Activated CD8-positive, alpha-beta memory T cell treated with anti-CD3 and anti-CD28 coated beads for 48 hours (primary cell): ENCODE measurements around the gene IFITM1.
"Not testable (repeated sequence)": the region's sequence is repeated elsewhere in the genome, so short reads cannot be mapped to it uniquely, and the experiment has no call there.

Source experiments
- DNase-seq, 3 experiments: peaks; one replicate each; pipeline ENCODE4 v3.0.0-alpha.2; 2020; ENCODE audit warnings: low read depth in 2 of 3, low spot score in 2 of 3

Gene IFITM1

DNA sequence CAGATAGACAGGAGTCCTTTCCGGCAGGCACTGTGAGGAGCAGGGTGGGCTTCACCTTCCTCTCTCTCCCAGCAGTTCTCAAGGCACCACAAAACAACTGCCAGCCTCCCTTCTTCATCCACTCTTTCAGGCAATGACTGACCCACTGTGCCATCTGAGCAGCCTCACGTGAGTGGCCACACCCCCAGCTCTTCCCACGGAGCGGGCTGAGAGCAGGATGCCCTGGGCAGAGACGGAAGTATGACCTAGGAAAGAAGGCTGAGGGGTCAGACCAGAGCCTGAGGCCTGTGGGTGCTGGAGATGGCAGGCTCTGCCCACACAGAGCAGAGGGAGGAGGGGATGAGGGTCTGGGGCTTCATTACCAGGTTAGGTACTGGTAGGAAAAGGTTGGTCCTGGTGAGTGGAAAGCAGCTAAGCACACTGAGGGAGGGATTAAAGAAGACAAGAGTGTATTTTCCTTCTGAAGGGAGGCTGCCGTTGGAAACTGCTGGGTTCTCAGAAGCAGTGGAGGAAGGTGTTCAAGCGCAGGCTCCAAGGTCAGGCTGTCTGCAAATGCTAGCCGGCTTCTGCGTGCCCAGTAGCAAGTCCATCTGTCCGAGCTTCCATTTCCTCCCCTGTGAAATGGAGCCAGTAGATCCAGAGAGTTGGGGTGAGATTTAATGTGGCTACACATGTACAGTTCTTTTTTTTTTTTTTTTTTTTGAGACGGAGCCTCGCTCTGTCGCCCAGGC, 31.0 kb upstream of the IFITM1 start:
- DNase-seq: no peak

DNA sequence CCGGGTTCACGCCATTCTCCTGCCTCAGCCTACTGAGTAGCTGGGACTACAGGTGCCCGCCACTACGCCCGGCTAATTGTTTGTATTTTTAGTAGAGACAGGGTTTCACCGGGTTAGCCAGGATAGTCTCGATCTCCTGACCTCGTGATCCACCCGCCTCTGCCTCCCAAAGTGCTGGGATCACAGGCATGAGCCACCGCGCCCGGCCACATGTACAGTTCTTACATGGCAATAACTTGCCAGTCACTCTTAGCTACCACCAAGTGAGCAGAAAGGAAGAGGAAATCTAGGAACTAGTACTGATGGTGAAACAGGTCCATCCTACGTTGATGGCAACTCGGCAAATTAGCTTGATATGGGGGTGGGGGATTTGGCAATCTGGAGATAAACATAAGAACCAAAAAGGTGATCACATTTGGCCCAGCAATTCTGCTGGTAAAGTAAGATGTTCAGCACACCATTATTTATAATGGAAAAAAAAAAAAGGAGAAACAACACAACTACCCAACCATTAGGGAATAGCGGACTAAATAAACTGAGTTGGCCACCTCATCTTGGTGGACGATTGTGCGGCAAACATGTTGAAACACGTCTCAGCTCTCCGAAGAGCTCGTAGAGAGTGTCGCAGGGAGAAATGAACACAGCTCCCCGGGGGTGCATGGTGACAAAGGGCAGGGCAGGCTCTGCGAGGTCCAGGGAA, 30.3 kb upstream of the IFITM1 start:
- no peak for DNase-seq

DNA sequence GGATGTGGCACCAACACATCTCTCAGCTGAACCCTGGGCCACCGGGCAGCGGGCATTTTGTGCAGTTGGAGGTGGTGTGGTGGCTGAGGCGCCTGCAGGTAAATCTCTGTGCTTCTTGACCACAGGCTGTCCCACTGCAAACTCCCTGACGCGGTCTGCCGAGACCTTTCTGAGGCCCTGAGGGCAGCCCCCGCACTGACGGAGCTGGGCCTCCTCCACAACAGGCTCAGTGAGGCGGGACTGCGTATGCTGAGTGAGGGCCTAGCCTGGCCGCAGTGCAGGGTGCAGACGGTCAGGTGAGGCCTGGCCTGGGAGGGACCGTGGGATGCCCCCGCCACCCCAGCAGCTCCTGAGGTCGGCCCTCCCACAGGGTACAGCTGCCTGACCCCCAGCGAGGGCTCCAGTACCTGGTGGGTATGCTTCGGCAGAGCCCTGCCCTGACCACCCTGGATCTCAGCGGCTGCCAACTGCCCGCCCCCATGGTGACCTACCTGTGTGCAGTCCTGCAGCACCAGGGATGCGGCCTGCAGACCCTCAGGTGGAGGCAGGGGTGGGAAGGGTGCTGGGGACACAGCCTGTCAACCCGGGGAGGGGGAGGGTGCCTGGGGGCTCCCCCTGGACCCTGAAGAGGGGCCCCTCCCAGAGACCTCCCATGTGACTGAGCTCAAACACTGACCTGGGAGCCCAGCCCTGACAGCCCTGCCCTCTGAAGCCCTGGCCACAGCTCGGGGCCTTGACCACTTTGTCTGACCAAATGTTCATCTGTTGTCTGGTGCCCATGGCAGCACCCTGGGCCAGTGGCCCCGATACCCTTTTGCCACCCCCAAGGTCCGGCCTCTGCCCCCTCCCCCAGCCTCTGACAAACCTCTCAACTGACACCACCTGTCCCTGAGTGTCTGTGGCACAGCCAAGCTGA, 29.5 kb upstream of the IFITM1 start:
- no peak for DNase-seq

DNA sequence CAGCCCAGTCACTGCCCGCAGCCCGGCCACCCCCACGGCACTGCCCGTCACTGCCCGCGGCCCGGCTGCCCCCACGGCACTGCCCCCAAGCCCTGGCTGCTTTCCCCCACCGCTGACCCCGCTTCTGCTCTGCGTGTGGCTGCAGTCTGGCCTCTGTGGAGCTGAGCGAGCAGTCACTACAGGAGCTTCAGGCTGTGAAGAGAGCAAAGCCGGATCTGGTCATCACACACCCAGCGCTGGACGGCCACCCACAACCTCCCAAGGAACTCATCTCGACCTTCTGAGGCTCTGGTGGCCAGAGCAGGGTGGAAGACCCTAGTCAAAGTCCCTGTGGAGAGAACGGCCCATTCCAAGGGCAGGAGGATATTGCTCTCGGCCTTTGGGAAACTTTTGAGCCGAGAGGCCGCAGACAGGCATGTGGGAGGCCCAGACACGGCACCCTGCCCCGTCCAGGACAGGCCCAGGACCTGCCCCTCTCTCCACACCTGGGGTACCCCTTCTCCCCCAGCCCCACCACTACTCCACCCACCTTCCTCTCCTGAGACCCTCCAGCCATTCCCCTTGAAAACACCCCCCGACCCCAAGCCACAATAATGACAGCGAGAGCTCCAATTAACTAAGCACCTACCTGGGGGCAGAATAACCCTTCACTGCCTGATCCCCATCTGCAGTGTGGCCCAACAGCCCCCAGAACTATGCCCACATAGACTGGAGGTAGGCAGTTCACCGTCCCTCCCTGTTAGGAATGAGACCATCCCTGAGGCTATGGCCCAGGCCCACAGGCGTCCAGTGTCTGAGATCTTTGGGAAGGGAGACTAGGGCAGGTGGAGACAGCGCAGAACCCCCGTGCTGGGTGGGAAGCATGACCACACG, 28.6 kb upstream of the IFITM1 start:
- no peak for DNase-seq

DNA sequence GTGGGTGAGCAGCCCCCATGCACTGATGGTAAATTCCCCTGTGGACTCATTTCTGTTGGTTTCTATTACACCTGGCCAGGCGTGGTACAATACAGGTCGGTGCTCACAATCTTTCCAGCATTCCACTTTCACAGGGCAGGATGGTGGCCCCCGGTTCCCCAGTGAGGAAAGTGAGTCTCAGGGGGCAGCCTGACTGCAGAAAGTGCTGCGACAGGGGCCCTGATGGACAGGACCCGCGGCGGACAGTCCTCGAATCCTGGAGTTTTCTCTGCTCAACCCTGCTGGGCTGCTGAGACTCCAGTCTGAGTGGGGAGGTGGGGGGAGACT, 28.0 kb upstream of the IFITM1 start:
- no peak for DNase-seq

DNA sequence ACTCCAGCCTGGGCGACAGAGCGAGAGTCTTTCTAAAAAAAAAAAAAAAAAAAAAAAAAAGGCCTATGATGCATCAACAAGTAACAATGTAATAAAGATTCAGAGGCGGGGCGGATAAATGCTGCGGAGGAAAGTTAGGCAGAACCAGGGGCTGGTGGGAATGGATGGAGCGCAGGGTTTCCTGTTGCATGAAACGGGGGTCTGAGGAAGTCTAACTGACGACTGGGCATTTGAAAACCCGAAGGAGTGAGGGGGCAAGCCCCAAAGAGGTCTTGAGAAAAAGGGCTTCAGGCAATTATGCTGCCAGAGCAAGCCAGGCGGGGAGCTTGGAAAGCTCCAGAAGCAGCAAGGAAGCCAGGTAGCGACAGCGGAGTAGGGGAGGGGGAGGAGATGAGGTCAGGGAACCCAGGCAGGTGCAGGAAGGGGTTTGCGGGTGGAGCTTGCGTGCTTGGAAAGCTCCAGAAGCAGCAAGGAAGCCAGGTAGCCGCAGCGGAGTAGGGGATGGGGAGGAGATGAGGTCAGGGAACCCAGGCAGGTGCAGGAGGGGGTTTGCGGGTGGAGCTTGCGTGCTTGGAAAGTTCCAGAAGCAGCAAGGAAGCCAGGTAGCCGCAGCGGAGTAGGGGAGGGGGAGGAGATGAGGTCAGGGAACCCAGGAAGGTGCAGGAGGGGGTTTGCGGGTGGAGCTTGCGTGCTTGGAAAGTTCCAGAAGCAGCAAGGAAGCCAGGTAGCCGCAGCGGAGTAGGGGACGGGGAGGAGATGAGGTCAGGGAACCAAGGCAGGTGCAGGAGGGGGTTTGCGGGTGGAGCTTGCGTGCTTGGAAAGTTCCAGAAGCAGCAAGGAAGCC, 26.6 kb upstream of the IFITM1 start:
- not testable (repeated sequence) for DNase-seq

DNA sequence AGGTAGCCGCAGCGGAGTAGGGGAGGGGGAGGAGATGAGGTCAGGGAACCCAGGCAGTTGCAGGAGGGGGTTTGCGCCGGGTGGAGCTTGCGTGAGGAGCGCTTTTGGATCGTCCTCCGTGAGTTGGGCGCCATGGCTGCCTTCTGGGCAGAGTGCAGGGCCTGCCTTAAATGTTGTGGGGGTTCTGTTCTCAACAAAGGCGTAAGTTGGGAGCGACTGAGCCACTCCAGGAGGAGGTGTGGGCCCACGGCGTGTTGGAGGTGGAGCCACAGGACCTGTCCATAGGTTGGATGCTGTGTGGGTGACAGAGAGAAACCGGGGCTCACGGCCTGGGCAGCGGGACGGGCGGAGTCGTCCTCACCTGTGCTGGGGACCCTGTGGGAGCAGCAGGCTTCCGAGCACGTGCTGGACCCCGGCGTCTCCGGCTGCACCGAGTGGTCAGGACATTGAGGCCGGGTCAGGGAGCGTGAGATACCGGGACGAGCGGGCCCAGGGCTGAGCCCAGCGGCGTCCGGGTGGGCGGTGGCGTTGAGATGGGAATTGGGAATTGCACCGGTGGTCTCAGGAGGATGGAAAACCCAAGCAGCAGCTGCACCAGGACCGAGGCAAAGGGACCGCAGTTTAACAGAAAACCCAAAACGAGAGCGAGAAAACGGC, 25.9 kb upstream of the IFITM1 start:
- no peak for DNase-seq

DNA sequence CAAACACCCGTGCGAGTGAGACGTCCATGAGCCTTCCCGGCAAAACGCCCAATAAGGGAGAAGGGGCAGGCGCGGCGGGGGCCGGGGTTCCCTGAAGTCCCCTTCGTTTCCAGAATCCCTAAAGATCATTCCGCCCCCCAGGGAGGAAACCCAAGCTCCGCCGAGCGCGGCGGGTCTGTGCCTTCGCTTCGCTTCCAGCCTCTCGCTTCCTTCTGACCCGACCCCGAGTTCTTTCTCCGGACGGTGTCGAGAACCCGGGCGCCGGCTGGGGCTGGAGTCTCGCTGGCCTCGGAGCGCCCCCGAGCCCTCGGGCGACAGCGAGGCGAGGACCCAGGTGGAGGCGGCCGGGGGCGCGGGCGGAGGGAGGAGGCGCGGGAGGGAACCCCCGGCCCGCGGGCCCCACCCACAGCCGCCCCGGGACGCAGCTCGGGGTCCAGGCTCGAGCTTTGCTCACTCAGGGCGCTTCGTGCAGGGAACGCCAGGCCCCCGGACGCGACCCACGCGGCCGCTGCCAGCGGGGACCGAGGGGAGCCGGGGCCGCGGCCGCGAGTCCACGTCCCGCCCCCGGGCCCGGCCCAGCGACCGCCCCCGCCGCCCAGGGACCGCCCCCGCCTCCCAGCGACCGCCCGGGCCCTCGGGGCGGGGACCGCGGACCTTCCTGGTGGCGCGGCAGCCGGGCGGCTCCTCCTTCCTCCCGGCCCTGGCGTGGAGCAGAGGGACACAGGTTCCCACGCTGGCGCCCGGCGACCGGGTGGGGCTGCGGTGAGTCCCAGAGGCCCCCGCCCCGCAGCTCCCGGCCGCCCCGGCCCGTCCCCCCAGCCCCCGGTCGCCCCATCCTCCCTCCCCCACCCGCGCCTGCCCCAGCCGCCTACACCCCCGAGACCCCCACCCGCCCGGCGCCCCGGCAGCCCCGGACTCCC, 25.1 kb upstream of the IFITM1 start, which contains the start of gene PGGHG:
TSS of gene PGGHG (plus strand) at position 649 of the 920 bp plus-strand sequence. CDS start 691 bp downstream, outside the sequence.
- DNase-seq: no peak

DNA sequence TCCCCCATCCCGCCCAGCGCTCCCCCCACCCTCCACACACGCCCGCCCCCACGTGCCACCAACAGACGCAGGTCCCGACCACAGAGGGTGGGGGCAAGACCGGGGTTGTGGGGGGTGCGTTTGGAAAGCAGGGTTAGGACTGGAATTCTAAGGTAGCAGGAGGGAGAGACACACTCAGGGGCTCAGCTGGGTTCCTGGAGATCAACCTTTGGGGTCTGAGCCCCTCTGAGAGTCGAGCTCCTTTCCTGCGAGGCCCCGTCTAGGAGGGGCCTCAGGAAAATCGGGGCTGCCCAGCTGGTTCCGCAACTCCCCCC, 24.5 kb upstream of the IFITM1 start:
- DNase-seq: no peak

DNA sequence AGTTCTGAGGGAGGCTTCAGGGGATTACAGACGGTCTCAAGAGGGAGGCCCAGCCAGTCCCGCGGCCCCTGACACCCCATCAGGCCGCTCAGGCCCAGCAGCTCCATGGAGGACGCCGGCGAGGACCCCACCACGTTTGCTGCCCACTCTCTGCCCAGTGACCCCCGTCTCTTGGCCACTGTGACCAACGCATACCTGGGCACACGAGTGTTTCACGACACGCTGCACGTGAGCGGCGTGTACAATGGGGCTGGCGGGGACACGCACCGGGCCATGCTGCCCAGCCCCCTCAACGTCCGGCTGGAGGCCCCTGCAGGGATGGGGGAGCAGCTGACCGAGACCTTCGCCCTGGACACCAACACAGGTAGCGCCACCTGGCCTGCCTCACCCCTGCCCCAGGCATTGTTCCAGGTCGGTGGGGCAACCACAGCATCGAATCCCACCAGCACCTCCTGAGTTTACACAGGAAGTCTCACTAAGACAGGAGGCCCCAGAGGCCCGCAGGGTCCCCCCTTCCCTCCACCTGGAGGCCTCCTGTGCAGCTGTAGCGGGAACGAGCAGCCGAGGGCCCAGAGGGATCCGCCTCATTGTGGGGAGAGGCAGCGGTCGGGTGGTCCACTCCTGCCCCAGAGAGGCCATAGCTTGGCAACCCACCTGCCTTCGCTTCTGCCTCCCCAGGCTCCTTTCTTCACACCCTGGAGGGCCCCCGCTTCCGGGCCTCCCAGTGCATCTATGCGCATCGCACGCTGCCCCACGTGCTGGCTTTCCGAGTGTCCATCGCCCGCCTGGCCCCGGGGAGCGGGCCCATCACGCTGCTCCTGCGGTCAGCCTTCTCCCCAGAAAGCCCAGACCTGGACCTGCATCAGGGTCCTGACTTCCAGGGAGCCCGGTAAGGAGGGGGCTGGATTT, 23.9 kb upstream of the IFITM1 start:
- no peak for DNase-seq

DNA sequence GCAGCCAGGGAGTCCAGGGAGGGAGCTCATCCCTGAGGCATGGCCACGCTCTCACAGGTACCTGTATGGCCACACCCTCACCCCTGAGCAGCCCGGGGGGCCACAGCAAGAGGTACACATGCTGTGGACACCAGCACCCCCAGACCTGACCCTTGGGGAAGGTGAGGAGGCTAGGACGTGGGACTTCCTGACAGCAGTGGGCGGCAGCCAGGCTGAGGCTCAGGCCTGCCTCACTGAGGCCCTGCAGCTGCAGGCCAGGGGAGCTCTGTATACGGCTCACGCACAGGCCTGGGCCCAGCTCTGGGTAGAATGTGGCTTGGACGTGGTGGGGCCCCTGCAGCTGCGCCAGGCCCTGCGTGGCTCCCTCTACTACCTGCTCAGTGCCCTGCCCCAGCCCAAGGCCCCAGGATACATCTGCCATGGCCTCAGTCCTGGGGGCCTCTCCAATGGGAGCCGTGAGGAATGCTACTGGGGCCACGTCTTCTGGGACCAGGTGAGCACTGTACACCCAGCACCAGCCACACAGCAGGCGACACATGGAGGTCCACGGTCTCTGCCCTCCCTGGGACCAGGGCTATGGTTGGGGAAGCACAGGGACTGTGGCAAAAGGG, 23.1 kb upstream of the IFITM1 start:
- no peak for DNase-seq

DNA sequence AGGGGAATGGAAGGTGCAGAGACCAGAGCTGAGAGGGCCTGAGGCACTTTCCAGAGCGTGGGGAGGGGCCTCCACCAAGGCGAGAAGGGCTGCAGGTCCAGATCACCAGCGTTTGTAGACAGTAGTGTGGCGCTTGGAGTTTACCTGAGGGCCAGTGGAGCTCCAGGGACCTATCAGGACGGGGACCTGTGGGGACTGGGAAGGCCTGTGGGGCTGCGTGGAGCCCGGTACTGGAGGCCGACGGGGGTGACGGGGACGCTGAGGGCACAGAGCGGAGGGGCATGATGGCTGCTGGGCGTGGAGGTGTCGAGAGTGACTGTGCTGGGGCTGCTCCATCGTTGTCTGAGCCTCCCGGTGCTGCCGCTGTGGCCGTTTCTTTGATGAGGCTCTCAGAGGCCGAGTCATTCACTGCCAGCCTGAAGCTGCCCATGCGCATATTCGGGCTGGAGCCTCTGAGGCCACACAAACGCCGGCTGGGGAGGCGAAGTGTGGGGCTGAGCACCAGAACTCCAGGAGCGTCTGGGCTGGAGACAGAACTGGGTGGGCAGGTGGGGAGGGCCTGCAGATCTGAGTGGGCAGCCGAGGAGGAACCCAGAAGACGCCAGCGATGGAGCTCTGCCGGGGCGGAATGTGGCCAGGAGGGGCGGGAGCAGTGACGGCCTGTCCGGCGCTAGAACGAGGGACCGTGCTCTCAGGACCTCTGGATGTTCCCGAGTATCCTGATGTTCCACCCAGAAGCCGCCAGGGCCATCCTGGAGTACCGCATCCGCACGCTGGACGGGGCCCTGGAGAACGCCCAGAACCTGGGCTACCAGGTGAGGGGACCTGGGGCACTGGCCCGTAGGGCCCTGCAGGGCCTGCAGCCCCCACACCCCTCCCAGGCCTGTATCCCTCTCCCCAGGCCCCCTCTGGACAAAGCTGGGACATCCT, 22.3 kb upstream of the IFITM1 start:
- DNase-seq: no peak

DNA sequence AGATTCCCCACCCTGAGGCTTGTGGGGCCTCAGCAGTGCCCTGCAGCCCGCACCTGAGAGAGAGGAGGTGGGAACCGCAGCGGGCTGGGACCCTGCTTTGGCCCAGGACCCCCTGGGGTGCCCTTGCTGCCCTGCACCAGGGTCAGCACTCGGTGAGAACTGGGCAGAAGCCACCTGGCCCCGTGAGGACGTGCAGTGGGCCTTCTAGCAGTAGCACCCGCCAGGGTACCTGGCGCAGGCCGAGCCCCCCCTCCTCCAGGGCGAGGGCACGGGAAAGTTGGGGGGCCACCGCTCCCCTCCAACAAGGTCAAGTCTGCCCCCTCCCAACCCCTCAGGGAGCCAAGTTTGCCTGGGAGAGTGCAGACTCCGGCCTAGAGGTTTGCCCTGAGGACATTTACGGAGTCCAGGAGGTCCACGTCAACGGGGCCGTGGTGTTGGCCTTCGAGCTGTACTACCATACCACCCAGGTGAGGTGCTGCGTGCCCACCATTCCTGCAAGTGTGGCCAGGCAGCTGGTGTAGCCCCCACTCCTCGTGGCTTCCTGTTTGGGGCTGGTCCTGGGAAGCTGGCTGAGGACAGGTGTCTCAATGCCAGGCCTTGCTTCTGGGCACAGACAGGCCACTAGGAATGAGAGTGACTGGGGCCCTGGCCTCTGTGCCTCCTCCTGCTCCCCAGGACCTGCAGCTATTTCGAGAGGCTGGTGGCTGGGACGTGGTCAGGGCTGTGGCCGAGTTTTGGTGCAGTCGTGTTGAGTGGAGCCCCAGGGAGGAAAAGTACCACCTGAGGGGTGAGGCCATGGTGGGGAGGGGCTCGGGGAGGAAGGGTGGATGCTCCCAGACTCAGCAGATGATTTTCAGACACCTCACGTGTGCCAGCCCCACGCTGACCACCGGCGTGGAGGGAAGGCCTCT, 21.4 kb upstream of the IFITM1 start:
- DNase-seq: no peak

DNA sequence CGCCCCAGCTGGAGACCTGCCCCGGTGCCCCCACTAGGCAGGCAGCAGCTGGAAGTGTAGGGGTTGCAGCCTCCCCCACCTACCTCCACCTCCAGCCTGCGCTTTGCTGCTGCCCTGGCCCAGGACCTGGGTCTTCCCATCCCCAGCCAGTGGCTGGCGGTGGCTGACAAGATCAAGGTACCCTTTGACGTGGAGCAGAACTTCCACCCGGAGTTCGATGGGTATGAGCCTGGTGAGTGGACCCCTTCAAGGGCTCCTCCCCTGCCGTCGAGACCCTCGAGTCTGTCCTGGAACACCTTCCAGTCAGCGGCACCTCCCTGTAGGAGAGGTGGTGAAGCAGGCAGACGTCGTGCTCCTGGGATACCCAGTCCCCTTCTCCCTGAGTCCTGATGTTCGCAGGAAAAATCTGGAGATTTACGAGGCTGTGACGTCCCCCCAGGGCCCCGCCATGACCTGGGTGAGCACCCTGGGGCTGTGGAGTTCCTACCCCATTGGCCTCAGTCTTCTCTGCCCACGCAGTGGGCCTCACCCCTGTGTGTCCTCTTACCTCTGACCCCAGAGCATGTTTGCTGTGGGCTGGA, 20.5 kb upstream of the IFITM1 start:
- DNase-seq: no peak
